ENCODE data around the gene FHOD3.

The FHOD3 gene

GRCh38 chr18:36501100-36501499 is 203.6 kb downstream of the FHOD3 start:
- TF ChIP-seq TAF1 (IDR thresholded peaks at IDR 0.05; ENCODE audit: borderline replicate concordance, insufficient read depth, low read length), result no peak
- TF ChIP-seq FOXP2 (optimal IDR thresholded peaks at IDR 0.05; ENCODE audit: borderline replicate concordance, extremely low read depth, extremely low read length, insufficient read depth), result no peak
- no peak for TF ChIP-seq REST (IDR thresholded peaks at IDR 0.05; ENCODE audit: insufficient read depth in 1 of 2, low read depth in 2 of 2, low read length in 2 of 2)
- TF ChIP-seq POLR2AphosphoS5 (IDR thresholded peaks at IDR 0.05; ENCODE audit: low read depth, low read length), result no peak
- TF ChIP-seq SIN3A (IDR thresholded peaks at IDR 0.05; ENCODE audit: borderline replicate concordance, insufficient read depth, low read length), result no peak

GRCh38 chr18:36503477-36503876 is 206.0 kb downstream of the FHOD3 start:
- TF ChIP-seq SIN3A (IDR thresholded peaks at IDR 0.05; ENCODE audit: borderline replicate concordance, insufficient read depth, low read length) (no peak), FOXP2 (optimal IDR thresholded peaks at IDR 0.05; ENCODE audit: borderline replicate concordance, extremely low read depth, extremely low read length, insufficient read depth) (no peak), POLR2AphosphoS5 (IDR thresholded peaks at IDR 0.05; ENCODE audit: low read depth, low read length) (no peak), TAF1 (IDR thresholded peaks at IDR 0.05; ENCODE audit: borderline replicate concordance, insufficient read depth, low read length) (no peak), REST (IDR thresholded peaks at IDR 0.05; ENCODE audit: insufficient read depth in 1 of 2, low read depth in 2 of 2, low read length in 2 of 2) (no peak)

- TF ChIP-seq FOXP2 (optimal IDR thresholded peaks at IDR 0.05; ENCODE audit: borderline replicate concordance, extremely low read depth, extremely low read length, insufficient read depth), result no peak
These were observed 207.4 kb downstream of the FHOD3 start for GRCh38 chr18:36504928-36505327.

GRCh38 chr18:36505665-36506064 is 208.2 kb downstream of the FHOD3 start:
- TF ChIP-seq POLR2AphosphoS5 (IDR thresholded peaks at IDR 0.05; ENCODE audit: low read depth, low read length) (no peak), FOXP2 (optimal IDR thresholded peaks at IDR 0.05; ENCODE audit: borderline replicate concordance, extremely low read depth, extremely low read length, insufficient read depth) (no peak)

- TF ChIP-seq SIN3A (IDR thresholded peaks at IDR 0.05; ENCODE audit: borderline replicate concordance, insufficient read depth, low read length) (no peak), FOXP2 (optimal IDR thresholded peaks at IDR 0.05; ENCODE audit: borderline replicate concordance, extremely low read depth, extremely low read length, insufficient read depth) (no peak), POLR2AphosphoS5 (IDR thresholded peaks at IDR 0.05; ENCODE audit: low read depth, low read length) (no peak), TAF1 (IDR thresholded peaks at IDR 0.05; ENCODE audit: borderline replicate concordance, insufficient read depth, low read length) (no peak), REST (IDR thresholded peaks at IDR 0.05; ENCODE audit: insufficient read depth in 1 of 2, low read depth in 2 of 2, low read length in 2 of 2) (no peak)
These were observed 212.2 kb downstream of the FHOD3 start for GRCh38 chr18:36509646-36510197.

- TF ChIP-seq SIN3A (IDR thresholded peaks at IDR 0.05; ENCODE audit: borderline replicate concordance, insufficient read depth, low read length), result no peak
- no peak for TF ChIP-seq TAF1 (IDR thresholded peaks at IDR 0.05; ENCODE audit: borderline replicate concordance, insufficient read depth, low read length)
- TF ChIP-seq POLR2AphosphoS5 (IDR thresholded peaks at IDR 0.05; ENCODE audit: low read depth, low read length), result no peak
- no peak for TF ChIP-seq FOXP2 (optimal IDR thresholded peaks at IDR 0.05; ENCODE audit: borderline replicate concordance, extremely low read depth, extremely low read length, insufficient read depth)
- no peak for TF ChIP-seq REST (IDR thresholded peaks at IDR 0.05; ENCODE audit: insufficient read depth in 1 of 2, low read depth in 2 of 2, low read length in 2 of 2)
These were observed 214.4 kb downstream of the FHOD3 start for GRCh38 chr18:36511791-36512352.

Data from PFSK-1 (cell line).